ENCODE results near the gene FAM107B.

Gene FAM107B

DNA sequence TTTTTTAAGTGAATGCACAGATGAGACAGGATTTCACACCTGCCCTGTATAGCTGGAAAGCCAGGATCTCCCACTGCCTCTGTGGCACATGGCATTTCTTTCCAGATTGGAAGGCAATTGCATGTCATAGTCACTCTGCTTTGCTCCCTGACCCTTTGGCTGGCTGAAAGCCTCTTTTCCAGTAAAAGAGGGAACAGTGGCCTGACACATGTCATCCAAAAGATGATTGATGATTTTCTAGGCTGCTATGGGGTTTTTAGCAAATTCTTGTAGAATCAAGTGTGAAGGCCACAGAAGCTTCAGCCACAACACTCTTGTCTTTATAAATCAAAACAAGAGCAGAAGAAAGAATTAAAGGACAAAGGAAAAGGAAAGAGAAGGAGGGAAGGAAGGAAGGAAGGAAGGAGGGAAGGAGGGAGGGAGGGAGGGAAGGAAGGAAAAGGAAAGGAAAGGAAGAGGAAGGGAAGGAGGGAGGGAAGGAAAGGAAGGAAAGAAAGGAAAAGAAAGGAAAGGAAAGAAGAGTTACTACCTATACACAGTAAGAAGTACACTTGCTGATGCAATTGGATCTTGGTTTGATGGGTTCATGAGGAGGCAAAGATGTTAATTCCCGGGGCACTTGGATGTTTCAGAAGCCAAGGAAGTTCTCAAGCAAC lies 285.0 kb downstream of the FAM107B start:
- TF ChIP-seq, protein P1, sequence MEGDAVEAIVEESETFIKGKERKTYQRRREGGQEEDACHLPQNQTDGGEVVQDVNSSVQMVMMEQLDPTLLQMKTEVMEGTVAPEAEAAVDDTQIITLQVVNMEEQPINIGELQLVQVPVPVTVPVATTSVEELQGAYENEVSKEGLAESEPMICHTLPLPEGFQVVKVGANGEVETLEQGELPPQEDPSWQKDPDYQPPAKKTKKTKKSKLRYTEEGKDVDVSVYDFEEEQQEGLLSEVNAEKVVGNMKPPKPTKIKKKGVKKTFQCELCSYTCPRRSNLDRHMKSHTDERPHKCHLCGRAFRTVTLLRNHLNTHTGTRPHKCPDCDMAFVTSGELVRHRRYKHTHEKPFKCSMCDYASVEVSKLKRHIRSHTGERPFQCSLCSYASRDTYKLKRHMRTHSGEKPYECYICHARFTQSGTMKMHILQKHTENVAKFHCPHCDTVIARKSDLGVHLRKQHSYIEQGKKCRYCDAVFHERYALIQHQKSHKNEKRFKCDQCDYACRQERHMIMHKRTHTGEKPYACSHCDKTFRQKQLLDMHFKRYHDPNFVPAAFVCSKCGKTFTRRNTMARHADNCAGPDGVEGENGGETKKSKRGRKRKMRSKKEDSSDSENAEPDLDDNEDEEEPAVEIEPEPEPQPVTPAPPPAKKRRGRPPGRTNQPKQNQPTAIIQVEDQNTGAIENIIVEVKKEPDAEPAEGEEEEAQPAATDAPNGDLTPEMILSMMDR (IDR thresholded peaks at IDR 0.05) = no peak
- no peaks in the 10 kb centered on the region for H3K36me3 Mint-ChIP-seq (ENCODE audit: low read depth)
- peaks cover 8% of the 10 kb centered on the region for H3K4me1 Mint-ChIP-seq
- H3K27ac Mint-ChIP-seq = no peak overlapping the region
- peaks cover 17% of the 10 kb centered on the region for H3K9me3 Mint-ChIP-seq
- no peak overlapping the region for H3K4me3 Mint-ChIP-seq
- DNase-seq = no peak
- peaks cover 17% of the 10 kb centered on the region for H3K27me3 Mint-ChIP-seq (ENCODE audit: low read depth, poor library complexity)

DNA sequence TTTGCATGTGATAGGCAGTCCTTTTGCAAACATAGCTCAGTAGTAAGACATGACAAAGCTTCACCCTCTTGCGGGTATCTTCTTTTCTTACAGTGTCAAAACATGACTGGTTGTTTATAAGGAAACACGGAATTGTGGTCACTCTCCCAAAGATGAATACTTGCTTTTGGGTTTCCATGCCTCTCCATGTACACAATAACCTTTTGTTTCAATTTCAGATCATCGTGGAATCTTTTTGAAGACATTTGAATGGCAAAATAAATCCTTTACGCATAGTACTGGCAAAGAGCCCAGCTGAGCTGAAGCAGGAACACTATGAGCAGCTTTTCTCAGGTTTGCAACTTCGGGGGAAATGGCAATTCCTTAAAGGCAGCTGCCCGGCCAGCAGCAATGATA lies 287.2 kb downstream of the FAM107B start:
- Mint-ChIP-seq H3K27me3 (ENCODE audit: low read depth, poor library complexity) (peaks cover 21% of the 10 kb centered on the region), H3K9me3 (peaks cover 34% of the 10 kb centered on the region), H3K4me3 (no peak overlapping the region), H3K36me3 (ENCODE audit: low read depth) (peaks cover 5% of the 10 kb centered on the region), H3K27ac (no peak overlapping the region), H3K4me1 (peaks cover 8% of the 10 kb centered on the region)
- TF ChIP-seq, protein P1 (IDR thresholded peaks at IDR 0.05) = no peak
- DNase-seq = no peak

- H3K27ac Mint-ChIP-seq = no peak overlapping the region
- H3K27me3 Mint-ChIP-seq (ENCODE audit: low read depth, poor library complexity) = peaks cover 21% of the 10 kb centered on the region
- no peak overlapping the region for H3K4me3 Mint-ChIP-seq
- TF ChIP-seq, protein P1 (IDR thresholded peaks at IDR 0.05) = no peak
- no peak for DNase-seq
- peaks cover 8% of the 10 kb centered on the region for H3K4me1 Mint-ChIP-seq
- peaks cover 5% of the 10 kb centered on the region for H3K36me3 Mint-ChIP-seq (ENCODE audit: low read depth)
- peaks cover 31% of the 10 kb centered on the region for H3K9me3 Mint-ChIP-seq
Measured at GRCh38 chr10:14486777-14487487, 287.8 kb downstream of the FAM107B start.

GRCh38 chr10:14485986-14486385 lies 288.7 kb downstream of the FAM107B start:
- Mint-ChIP-seq H3K27me3 (ENCODE audit: low read depth, poor library complexity) (peaks cover 18% of the 10 kb centered on the region), H3K9me3 (peaks cover 27% of the 10 kb centered on the region), H3K4me3 (no peak overlapping the region), H3K36me3 (ENCODE audit: low read depth) (peaks cover 5% of the 10 kb centered on the region), H3K27ac (no peak overlapping the region), H3K4me1 (peaks cover 8% of the 10 kb centered on the region)
- TF ChIP-seq, protein P1 (IDR thresholded peaks at IDR 0.05) = no peak
- no peak for DNase-seq

GRCh38 chr10:14483417-14483816 lies 291.3 kb downstream of the FAM107B start:
- H3K9me3 Mint-ChIP-seq = peaks cover 27% of the 10 kb centered on the region
- peaks cover 14% of the 10 kb centered on the region for H3K4me1 Mint-ChIP-seq
- DNase-seq = no peak
- TF ChIP-seq, protein P1 (IDR thresholded peaks at IDR 0.05) = no peak
- no peak overlapping the region for H3K27ac Mint-ChIP-seq
- no peak overlapping the region for H3K4me3 Mint-ChIP-seq
- peaks cover 5% of the 10 kb centered on the region for H3K36me3 Mint-ChIP-seq (ENCODE audit: low read depth)
- peaks cover 18% of the 10 kb centered on the region for H3K27me3 Mint-ChIP-seq (ENCODE audit: low read depth, poor library complexity)
